DOHH2 (cell line): ENCODE data around the gene TFF1.

Experiments used
- H3F3A ChIP-seq: fragments of 200-600 bp; sonication (generic), shearing (Covaris generic); 2 replicates; pipeline ENCODE4 v1.6.0; 2016; ENCODE audit warnings: antibody characterized with exemption, mild to moderate bottlenecking; ENCODE audit not compliant: control insufficient read depth, insufficient read depth
- H3K27ac ChIP-seq: fragments of 200-600 bp; sonication (generic); 2 replicates; pipeline ENCODE4 v1.5.1; 2014; ENCODE audit warnings: low read depth, mild to moderate bottlenecking, low read length, moderate library complexity
- H3K27me3 ChIP-seq: fragments of 200-600 bp; sonication (generic); 2 replicates; pipeline ENCODE4 v1.6.1; 2014; ENCODE audit warnings: mild to moderate bottlenecking, low read length, mixed read lengths; ENCODE audit not compliant: control insufficient read depth
- H3K36me3 ChIP-seq: fragments of 200-600 bp; sonication (generic); 2 replicates; pipeline ENCODE4 v1.6.1; 2014; ENCODE audit warnings: mild to moderate bottlenecking, low read length, moderate library complexity, mixed read lengths; ENCODE audit not compliant: control insufficient read depth
- H3K4me1 ChIP-seq: fragments of 200-600 bp; sonication (generic); 2 replicates; pipeline ENCODE4 v1.6.1; 2014; ENCODE audit warnings: mild to moderate bottlenecking, low read length, mixed read lengths; ENCODE audit not compliant: control insufficient read depth
- H3K4me2 ChIP-seq: fragments of 200-600 bp; sonication (generic); 2 replicates; pipeline ENCODE4 v1.6.0; 2014; ENCODE audit warnings: mild to moderate bottlenecking, low read length, moderate library complexity
- H3K4me3 ChIP-seq: fragments of 200-600 bp; sonication (generic); 2 replicates; pipeline ENCODE4 v1.5.1; 2014; ENCODE audit warnings: mild to moderate bottlenecking, low read length, mixed read lengths
- H3K79me2 ChIP-seq: fragments of 200-600 bp; sonication (generic); 2 replicates; pipeline ENCODE4 v1.6.1; 2014; ENCODE audit warnings: mild to moderate bottlenecking, low read length, mixed read lengths; ENCODE audit not compliant: control insufficient read depth
- H3K9me2 ChIP-seq: fragments of 200-600 bp; sonication (generic); replicated peaks from 2 replicates; pipeline ENCODE4 v1.6.1; 2014; ENCODE audit warnings: mild to moderate bottlenecking, low read length, mixed read lengths; ENCODE audit not compliant: control insufficient read depth
- H3K9me3 ChIP-seq: fragments of 200-600 bp; sonication (generic); 2 replicates; pipeline ENCODE4 v1.6.1; 2014; ENCODE audit warnings: antibody characterized with exemption, low read length, mixed read lengths; ENCODE audit not compliant: control insufficient read depth, insufficient read depth
- H4K20me1 ChIP-seq: fragments of 200-600 bp; sonication (generic); 2 replicates; pipeline ENCODE4 v1.6.0; 2014; ENCODE audit warnings: low read depth, mild to moderate bottlenecking, antibody characterized with exemption, low read length, moderate library complexity; ENCODE audit not compliant: control insufficient read depth, insufficient read depth
- CTCF ChIP-seq: fragments of 200-600 bp; sonication (generic); IDR thresholded peaks from one replicate; pipeline ENCODE4 v1.5.1; 2014; ENCODE audit warnings: antibody characterized with exemption, mild to moderate bottlenecking, low read depth, low read length; ENCODE audit not compliant: poor library complexity, severe bottlenecking
- EZH2phosphoT487 ChIP-seq: fragments of 200-600 bp; sonication (generic); IDR thresholded peaks from 2 replicates; pipeline ENCODE4 v1.6.1; 2017; ENCODE audit warnings: borderline replicate concordance, mild to moderate bottlenecking, antibody characterized with exemption, low read length, moderate library complexity, mixed read lengths

TFF1 gene

DNA sequence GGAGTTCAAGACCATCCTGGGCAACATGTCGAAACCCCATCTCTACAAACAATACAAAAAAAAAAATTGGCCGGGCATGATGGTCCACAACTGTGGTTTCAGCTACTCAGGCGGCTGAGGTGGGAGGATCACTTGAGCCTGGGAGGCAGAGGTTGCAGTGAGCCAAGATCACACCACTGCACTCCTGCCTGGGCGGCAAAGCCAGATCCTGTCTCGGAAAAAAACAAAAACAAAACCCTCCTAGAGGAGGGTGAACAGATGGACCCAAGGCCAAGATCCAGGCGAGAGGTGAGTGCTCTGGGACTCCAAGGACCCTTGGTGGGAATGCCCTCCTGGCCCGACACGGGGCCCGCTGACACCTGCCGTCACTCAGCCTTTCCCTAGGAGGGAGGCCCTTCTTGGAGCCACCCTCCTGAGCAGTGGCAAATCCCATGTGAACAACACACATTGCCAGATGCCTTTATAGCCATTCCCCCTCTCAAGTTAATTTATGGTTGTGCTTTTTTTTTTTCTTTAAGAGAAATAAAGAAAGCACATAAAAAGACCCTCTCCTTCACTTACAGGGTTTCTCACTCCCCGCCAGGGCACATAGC lies 15.9 kb downstream of the TFF1 start:
- H3K9me3 ChIP-seq = no peaks in the 10 kb centered on the region
- H3K9me2 ChIP-seq = no peaks in the 10 kb centered on the region
- TF ChIP-seq CTCF (no peak), EZH2phosphoT487 (no peak)
- no peaks in the 10 kb centered on the region for H3K36me3 ChIP-seq
- H3F3A ChIP-seq = no peaks in the 10 kb centered on the region
- no peaks in the 10 kb centered on the region for H3K79me2 ChIP-seq
- H3K27me3 ChIP-seq = no peaks in the 10 kb centered on the region
- H3K27ac ChIP-seq = no peak overlapping the region
- H4K20me1 ChIP-seq = no peaks in the 10 kb centered on the region
- H3K4me2 ChIP-seq = no peak overlapping the region
- H3K4me3 ChIP-seq = no peak overlapping the region
- H3K4me1 ChIP-seq = no peaks in the 10 kb centered on the region

DNA sequence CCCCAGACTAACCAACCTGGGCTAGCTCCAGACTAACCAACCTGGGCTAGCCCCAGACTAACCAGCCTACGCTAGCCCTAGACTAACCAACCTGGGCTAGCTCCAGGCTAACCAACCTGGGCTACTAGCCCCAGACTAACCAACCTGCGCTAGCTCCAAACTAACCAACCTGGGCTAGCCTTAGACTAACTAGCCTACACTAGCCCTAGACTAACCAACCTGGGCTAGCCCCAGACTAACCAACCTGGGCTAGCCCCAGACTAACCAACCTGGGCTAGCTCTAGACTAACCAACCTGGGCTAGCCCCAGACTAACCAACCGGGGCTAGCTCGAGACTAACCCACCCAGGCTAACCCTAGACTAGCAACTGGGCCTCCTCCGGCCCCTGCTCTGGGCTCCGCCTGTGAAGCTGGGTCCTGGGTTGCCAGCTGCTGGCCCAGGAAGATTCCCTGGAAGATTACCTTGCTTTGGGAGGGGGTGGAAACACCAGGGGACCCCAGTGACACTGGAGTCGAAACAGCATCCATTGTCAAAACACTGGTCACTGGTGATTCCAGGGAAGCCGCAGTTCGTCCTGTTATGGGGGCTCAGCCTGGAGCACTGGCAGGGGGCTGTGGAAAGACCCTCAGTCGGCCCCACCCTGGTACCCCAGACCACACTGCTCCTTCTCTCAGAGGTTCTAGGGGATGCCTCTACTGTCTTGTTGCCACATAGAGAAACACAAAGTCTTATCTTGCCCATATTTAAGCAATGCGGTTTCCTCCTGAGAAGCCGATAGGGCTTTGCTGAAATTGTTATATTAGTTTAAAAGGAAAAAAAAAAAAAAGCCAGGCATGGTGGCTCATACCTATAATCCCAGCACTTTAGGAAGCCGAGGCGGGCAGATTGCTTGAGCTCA lies 16.7 kb downstream of the TFF1 start:
- no peak overlapping the region for H3K4me2 ChIP-seq
- H3K9me2 ChIP-seq = no peaks in the 10 kb centered on the region
- no peaks in the 10 kb centered on the region for H3F3A ChIP-seq
- no peak overlapping the region for H3K4me3 ChIP-seq
- no peaks in the 10 kb centered on the region for H3K9me3 ChIP-seq
- TF ChIP-seq CTCF (no peak), EZH2phosphoT487 (no peak)
- H3K27me3 ChIP-seq = no peaks in the 10 kb centered on the region; the same call in 1 of the 2 replicates
- no peak overlapping the region for H3K27ac ChIP-seq
- H3K79me2 ChIP-seq = no peaks in the 10 kb centered on the region
- no peaks in the 10 kb centered on the region for H4K20me1 ChIP-seq
- no peaks in the 10 kb centered on the region for H3K4me1 ChIP-seq
- no peaks in the 10 kb centered on the region for H3K36me3 ChIP-seq

DNA sequence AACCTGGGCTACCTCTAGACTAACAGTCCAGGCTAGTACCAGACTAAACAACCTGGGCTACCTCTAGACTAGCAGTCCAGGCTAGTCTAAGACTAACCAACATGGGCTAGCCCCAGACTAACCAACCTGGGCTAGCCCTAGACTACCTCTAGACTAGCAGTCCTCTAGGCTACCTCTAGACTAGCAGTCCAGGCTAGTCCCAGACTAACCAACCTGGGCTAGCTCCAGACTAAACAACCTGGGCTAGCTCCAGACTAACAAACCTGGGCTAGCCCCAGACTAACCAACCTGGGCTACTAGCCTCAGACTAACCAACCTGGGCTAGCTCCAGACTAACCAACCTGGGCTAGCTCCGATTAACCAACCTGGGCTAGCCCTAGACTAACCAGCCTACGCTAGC lies 17.6 kb downstream of the TFF1 start:
- no peak for TF ChIP-seq EZH2phosphoT487
- no peak for TF ChIP-seq CTCF
- Histone ChIP-seq H3K27ac (no peak overlapping the region), H3K9me3 (no peaks in the 10 kb centered on the region), H3K4me1 (no peaks in the 10 kb centered on the region), H3K36me3 (no peaks in the 10 kb centered on the region), H3K4me2 (no peak overlapping the region), H3K4me3 (no peak overlapping the region), H3F3A (no peaks in the 10 kb centered on the region), H3K9me2 (no peaks in the 10 kb centered on the region), H3K27me3 (no peaks in the 10 kb centered on the region; the same call in 1 of the 2 replicates), H4K20me1 (no peaks in the 10 kb centered on the region), H3K79me2 (no peaks in the 10 kb centered on the region)
